GM18519 (cell line): ENCODE measurements around the gene CLEC16A.

Experiments
- ATAC-seq: cut with Tn5 transposase; IDR thresholded peaks from one replicate; pipeline ENCODE4 v1.9.1; 2021; ENCODE audit warnings: mild to moderate bottlenecking, moderate library complexity; ENCODE audit not compliant: unreplicated experiment, low FRiP score

CLEC16A gene

GRCh38 chr16:11181899-11182279, 237.5 kb downstream of the CLEC16A start:
- no peak for ATAC-seq

GRCh38 chr16:11182411-11182810, 238.0 kb downstream of the CLEC16A start:
- ATAC-seq, result no peak

- no peak for ATAC-seq
These were observed 238.9 kb downstream of the CLEC16A start for GRCh38 chr16:11183035-11183812.

GRCh38 chr16:11183951-11184350, 239.6 kb downstream of the CLEC16A start:
- ATAC-seq, result no peak

GRCh38 chr16:11187522-11188023, 243.2 kb downstream of the CLEC16A start:
- no peak for ATAC-seq

- no peak for ATAC-seq
These were observed 244.7 kb downstream of the CLEC16A start for GRCh38 chr16:11188801-11189740.

- ATAC-seq, result no peak
These were observed 246.5 kb downstream of the CLEC16A start for GRCh38 chr16:11190588-11191560.

- no peak for ATAC-seq
These were observed 247.3 kb downstream of the CLEC16A start for GRCh38 chr16:11191665-11192064.

- ATAC-seq, result no peak
These were observed 249.1 kb downstream of the CLEC16A start for GRCh38 chr16:11193494-11193893.

GRCh38 chr16:11194913-11195312, 250.5 kb downstream of the CLEC16A start:
- no peak for ATAC-seq

- ATAC-seq, result no peak
These were observed 252.0 kb downstream of the CLEC16A start for GRCh38 chr16:11196286-11196828.

- no peak for ATAC-seq
These were observed 254.0 kb downstream of the CLEC16A start for GRCh38 chr16:11198375-11198774.

- ATAC-seq, result no peak
These were observed 254.5 kb downstream of the CLEC16A start for GRCh38 chr16:11198828-11199227.

GRCh38 chr16:11200592-11200991, 256.2 kb downstream of the CLEC16A start:
- no peak for ATAC-seq

GRCh38 chr16:11201498-11202259, 257.3 kb downstream of the CLEC16A start:
- ATAC-seq, result no peak

GRCh38 chr16:11202260-11203091, 258.1 kb downstream of the CLEC16A start:
- ATAC-seq, result no peak

GRCh38 chr16:11203111-11203623, 258.8 kb downstream of the CLEC16A start:
- ATAC-seq, result no peak

- ATAC-seq, result no peak
These were observed 260.2 kb downstream of the CLEC16A start for GRCh38 chr16:11204513-11205047.
